VCaP (cell line): ENCODE data around the gene DPEP2NB.
"Not testable (repeated sequence)": the region's sequence is repeated elsewhere in the genome, so short reads cannot be mapped to it uniquely, and the experiment has no call there.

Experiments
- H3K27ac ChIP-seq: fragments of 450-650 bp; 2 replicates; pipeline ENCODE4 v1.5.1; 2017
- TF ChIP-seq, protein P1 (sequence below): fragments of 450-650 bp; conservative IDR thresholded peaks from 2 replicates; pipeline ENCODE4 v1.5.1; 2017; ENCODE audit warnings: mild to moderate bottlenecking, moderate library complexity

The DPEP2NB gene

DNA sequence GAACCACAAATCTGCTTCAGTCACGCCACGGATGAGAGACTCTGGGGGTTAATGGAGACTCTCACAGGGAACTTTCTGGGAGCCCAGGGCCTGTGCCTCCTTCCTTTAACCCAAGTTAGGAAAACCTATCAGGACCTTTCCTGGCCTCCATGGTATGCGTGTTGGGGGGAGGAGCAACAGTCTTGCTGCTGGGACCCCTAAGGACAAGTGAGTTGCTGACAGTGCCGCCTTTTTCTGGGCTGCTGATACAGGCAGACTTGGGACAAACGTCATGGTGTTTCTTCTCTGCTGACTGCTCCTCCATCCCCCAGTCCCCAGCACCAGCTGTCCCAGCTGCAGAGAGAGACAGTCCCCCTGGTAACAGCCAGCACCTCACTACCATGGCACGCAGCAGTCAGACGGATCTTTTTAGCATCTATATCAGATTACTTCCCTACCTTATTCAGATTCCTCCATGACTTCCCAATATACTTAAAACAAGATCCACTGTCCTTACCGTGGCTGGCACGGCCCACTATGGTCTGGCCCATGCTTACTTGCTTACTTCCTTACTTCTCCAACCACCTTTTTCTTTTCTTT, 6.5 kb downstream of the DPEP2NB start:
- TF ChIP-seq, protein P1, sequence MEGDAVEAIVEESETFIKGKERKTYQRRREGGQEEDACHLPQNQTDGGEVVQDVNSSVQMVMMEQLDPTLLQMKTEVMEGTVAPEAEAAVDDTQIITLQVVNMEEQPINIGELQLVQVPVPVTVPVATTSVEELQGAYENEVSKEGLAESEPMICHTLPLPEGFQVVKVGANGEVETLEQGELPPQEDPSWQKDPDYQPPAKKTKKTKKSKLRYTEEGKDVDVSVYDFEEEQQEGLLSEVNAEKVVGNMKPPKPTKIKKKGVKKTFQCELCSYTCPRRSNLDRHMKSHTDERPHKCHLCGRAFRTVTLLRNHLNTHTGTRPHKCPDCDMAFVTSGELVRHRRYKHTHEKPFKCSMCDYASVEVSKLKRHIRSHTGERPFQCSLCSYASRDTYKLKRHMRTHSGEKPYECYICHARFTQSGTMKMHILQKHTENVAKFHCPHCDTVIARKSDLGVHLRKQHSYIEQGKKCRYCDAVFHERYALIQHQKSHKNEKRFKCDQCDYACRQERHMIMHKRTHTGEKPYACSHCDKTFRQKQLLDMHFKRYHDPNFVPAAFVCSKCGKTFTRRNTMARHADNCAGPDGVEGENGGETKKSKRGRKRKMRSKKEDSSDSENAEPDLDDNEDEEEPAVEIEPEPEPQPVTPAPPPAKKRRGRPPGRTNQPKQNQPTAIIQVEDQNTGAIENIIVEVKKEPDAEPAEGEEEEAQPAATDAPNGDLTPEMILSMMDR: no peak
- H3K27ac ChIP-seq: no peak overlapping the region

DNA sequence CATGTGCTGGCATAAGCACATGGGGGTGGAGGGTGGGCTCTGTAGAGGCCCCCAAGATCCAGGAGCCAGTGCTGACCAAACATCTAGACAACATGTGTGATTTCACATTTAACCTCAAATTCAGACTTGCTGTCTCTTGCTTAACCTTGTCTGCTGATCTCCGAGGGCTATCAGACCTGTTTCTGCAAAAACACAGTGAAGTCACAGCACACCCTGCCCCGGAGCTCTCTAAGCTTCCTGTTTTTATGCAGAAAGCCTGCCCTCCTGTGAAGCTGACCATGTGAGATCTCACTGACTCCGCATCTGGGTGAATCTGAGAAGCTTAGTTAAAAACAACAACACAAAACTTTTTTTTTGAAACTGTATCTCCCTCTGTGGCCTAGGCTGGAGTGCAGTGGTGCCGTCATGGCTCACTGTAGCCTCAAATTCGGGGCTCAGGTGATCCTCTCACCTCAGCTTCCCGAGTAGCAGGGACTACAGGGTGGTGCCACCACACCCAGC, 9.9 kb downstream of the DPEP2NB start:
- TF ChIP-seq, protein P1: no peak
- H3K27ac ChIP-seq: no peak overlapping the region

DNA sequence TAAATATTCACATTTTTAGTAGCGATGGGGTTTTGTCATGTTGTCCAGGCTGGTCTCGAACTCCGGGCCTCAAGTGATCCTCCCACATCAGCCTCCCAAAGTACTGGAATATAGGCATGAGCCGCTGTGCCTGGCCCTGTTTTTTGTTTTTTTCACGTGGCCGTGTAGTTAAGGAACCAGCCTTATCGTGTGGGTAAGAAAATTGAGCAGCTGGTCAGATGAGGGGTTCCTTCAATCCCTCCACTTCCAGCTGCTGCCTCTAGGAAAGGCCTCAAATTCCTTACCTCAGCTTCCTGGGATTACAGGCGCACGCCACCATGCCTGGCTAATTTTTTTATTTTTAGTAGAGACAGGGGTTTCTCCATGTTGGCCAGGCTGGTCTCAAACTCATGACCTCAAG, 10.5 kb downstream of the DPEP2NB start:
- TF ChIP-seq, protein P1: no peak
- no peak overlapping the region for H3K27ac ChIP-seq

- TF ChIP-seq, protein P1: no peak
- no peak overlapping the region for H3K27ac ChIP-seq
These were observed 12.7 kb downstream of the DPEP2NB start for GRCh38 chr16:68003031-68003430.

DNA sequence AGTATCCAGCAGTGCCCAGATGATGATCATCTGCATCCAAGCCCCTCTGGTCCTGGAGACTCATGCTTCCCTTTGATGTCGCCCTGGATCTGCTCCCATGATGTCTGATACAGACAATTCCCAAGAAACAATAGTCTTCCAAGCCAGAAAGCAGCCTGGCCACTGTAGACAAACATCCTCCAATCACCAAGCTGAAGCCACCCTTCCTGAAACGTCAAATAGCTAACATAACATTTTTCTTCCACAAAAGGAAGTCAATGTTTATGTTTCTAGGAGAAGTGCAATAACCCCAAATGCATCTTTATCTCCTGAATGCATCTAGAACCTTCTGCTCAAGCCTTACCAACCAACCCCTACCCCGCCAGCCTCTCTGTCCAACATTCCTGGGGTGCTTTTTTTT, 15.3 kb downstream of the DPEP2NB start:
- TF ChIP-seq, protein P1: no peak
- no peak overlapping the region for H3K27ac ChIP-seq

GRCh38 chr16:67999985-68000384, 15.7 kb downstream of the DPEP2NB start:
- TF ChIP-seq, protein P1: no peak
- no peak overlapping the region for H3K27ac ChIP-seq

GRCh38 chr16:67998779-67999688, 16.7 kb downstream of the DPEP2NB start, which contains the start of gene DPEP2:
Gene DPEP2, minus strand, starts transcription at chr16:67999484. Its CDS starts 6,272 bp downstream, at chr16:67993212.
- not testable (repeated sequence) for H3K27ac ChIP-seq

GRCh38 chr16:67998231-67998778, 17.4 kb downstream of the DPEP2NB start:
- H3K27ac ChIP-seq: not testable (repeated sequence)
